Thyroid gland (tissue), 4 donors: ENCODE results near the gene DDA1. TPM values are rescaled to one million over a fixed set of nuclear protein-coding genes. Genes with fewer than 3 reads are reported as not detected.

ENCODE experiments used
- DNase-seq, 2 donors: peaks; one replicate each; pipeline ENCODE4 v3.0.0-alpha.2; 2019
- H3K27ac ChIP-seq, 3 donors: fragments of 200-600 bp; sonication (generic); 1 replicate in 2 of 3; 2 replicates in 1 of 3; pipeline ENCODE4 v1.5.1; 2016 to 2019; ENCODE audit warnings: mild to moderate bottlenecking in 1 of 3, moderate library complexity in 1 of 3
- H3K27me3 ChIP-seq: fragments of 200-600 bp; sonication (generic); one replicate; pipeline ENCODE4 v1.5.1; 2019
- H3K36me3 ChIP-seq, 2 donors: fragments of 200-600 bp; sonication (generic); one replicate each; pipeline ENCODE4 v1.5.1; 2016 to 2019
- H3K4me1 ChIP-seq, 2 donors: fragments of 200-600 bp; sonication (generic); one replicate each; pipeline ENCODE4 v1.5.1; 2017 to 2019
- H3K4me3 ChIP-seq, 3 donors: fragments of 200-600 bp; sonication (generic); replicated peaks in 1 of 3; 1 replicate in 2 of 3; 2 replicates in 1 of 3; pipeline ENCODE4 v1.5.1; 2016; ENCODE audit warnings: mild to moderate bottlenecking in 1 of 3
- H3K9me3 ChIP-seq: fragments of 200-600 bp; sonication (generic); one replicate; pipeline ENCODE4 v1.5.1; 2017
- POLR2A ChIP-seq, 2 donors: fragments of 450-650 bp; IDR thresholded peaks; one replicate each; pipeline ENCODE4 v1.6.1; 2017; ENCODE audit warnings: antibody characterized with exemption in 2 of 2, mild to moderate bottlenecking in 2 of 2, moderate library complexity in 1 of 2
- WGBS, 2 donors: methylation state at CpG; one replicate each; pipeline ENCODE4 v1.1.5; 2017; 5-methylcytosine and 5-hydroxymethylcytosine counted together
- intact Hi-C: fragments of 100-400 bp; cut with DNase I; formaldehyde crosslinking; loops from one replicate; pipeline ENCODE4 v1.15.1; 2023
- total RNA-seq, 4 donors: library from RNA; depleted of rRNA; stranded (reverse); fragments of >200 nt; gene quantifications; one replicate each; pipeline ENCODE4 v1.2.3, GENCODE V29; 2016
- TF ChIP-seq, protein P1 (sequence below), 6 experiments: fragments of 200-600 bp in 3 of 6; fragments of 450-650 bp in 3 of 6; sonication (generic) in 3 of 6; IDR thresholded peaks; one replicate each; pipeline ENCODE4 v1.5.1; 2016 to 2019; ENCODE audit warnings: antibody characterized with exemption in 6 of 6, mild to moderate bottlenecking in 2 of 6, inconsistent platforms in 1 of 6, moderate library complexity in 1 of 6

DDA1 gene
- total RNA-seq, 4 donors from 2014 or later, result 14.5 to 40.4 (median 20.1) TPM

GRCh38 chr19:17325881-17326594 lies 16.7 kb downstream of the DDA1 start:
- Histone ChIP-seq H3K4me1 (peaks cover 10 to 22% of the 10 kb centered on the region in 2 donors), H3K27me3 (no peaks in the 10 kb centered on the region), H3K36me3 (peaks cover 0 to 9% of the 10 kb centered on the region in 2 donors), H3K9me3 (no peaks in the 10 kb centered on the region), H3K27ac (no peak overlapping the region), H3K4me3 (no peak overlapping the region)
- intact Hi-C loops, result no loop called here
- DNase-seq, result peak; percentile 24 to 31
- TF ChIP-seq, protein P1, sequence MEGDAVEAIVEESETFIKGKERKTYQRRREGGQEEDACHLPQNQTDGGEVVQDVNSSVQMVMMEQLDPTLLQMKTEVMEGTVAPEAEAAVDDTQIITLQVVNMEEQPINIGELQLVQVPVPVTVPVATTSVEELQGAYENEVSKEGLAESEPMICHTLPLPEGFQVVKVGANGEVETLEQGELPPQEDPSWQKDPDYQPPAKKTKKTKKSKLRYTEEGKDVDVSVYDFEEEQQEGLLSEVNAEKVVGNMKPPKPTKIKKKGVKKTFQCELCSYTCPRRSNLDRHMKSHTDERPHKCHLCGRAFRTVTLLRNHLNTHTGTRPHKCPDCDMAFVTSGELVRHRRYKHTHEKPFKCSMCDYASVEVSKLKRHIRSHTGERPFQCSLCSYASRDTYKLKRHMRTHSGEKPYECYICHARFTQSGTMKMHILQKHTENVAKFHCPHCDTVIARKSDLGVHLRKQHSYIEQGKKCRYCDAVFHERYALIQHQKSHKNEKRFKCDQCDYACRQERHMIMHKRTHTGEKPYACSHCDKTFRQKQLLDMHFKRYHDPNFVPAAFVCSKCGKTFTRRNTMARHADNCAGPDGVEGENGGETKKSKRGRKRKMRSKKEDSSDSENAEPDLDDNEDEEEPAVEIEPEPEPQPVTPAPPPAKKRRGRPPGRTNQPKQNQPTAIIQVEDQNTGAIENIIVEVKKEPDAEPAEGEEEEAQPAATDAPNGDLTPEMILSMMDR (IDR thresholded peaks at IDR 0.05), result no peak
- WGBS, 2 donors, result 82 to 83% methylated on average over 17 of the region's 17 CpGs

DNA sequence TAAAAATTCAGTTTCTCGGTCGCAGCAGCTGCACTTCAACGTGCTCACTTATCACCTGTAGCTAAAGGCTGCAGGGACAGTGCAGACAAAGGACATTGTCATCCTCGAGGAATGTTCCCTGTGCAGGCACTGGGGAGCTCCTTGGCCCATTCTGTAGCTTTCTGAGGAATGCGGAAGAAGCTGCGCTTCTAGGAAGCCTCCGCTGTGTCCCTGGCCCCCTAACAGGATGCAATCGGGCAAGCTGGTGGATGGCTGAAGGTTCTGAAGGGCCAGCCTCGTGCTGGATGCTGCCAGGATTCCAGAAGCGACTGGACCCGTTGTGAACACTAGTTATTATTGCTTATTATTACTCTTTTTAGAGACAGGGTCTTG lies 17.2 kb downstream of the DDA1 start:
- no peaks in the 10 kb centered on the region for H3K27me3 ChIP-seq
- H3K36me3 ChIP-seq, result peaks cover 0 to 4% of the 10 kb centered on the region in 2 donors
- H3K4me1 ChIP-seq, result peaks cover 10 to 22% of the 10 kb centered on the region in 2 donors
- no peak overlapping the region for H3K27ac ChIP-seq
- DNase-seq, result no peak
- no peaks in the 10 kb centered on the region for H3K9me3 ChIP-seq
- intact Hi-C loops, result no loop called here
- WGBS, 2 donors, result 81 to 84% methylated on average over 9 to 11 of the region's 11 CpGs
- H3K4me3 ChIP-seq, result no peak overlapping the region
- TF ChIP-seq, protein P1 (IDR thresholded peaks at IDR 0.05), result no peak

DNA sequence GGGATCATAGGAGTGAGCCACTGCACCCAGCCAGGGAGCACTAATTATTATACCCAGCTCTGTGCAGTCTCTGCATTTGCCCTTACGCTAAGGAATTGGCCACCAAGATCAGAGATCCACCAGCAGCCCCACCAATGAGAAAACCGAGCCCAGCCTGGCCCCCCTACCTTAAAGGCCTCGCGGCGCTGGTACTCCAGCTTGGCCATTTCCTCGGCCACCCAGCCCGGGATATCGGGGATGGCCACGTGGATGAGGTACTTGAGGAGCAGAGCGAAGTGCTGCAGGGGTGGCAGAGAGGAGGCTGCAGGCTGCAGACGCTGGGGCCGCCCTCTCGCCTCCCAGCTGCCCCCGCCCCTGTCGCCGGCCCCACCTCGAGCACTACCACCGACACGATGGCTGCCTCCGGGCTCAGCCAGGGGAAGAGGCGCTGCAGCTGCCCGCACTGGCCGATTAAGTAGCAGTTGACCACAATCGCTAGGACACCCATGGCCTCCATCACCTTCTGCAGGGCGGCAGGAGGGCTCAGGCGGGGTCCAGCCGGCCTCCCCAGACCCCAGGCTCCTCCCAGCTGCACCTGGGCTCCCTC lies 17.8 kb downstream of the DDA1 start:
- no peak for DNase-seq
- Histone ChIP-seq H3K27me3 (no peaks in the 10 kb centered on the region), H3K4me1 (peaks cover 10 to 22% of the 10 kb centered on the region in 2 donors), H3K9me3 (no peaks in the 10 kb centered on the region), H3K27ac (no peak overlapping the region), H3K4me3 (no peak overlapping the region), H3K36me3 (no peaks in the 10 kb centered on the region)
- intact Hi-C loops, result no loop called here
- WGBS, 2 donors, result 51% methylated on average over 22 of the region's 27 CpGs; no CpG with 5 or more reads in 1 of the 2 donors
- no peak for TF ChIP-seq POLR2A (IDR thresholded peaks at IDR 0.05)
- TF ChIP-seq, protein P1 (IDR thresholded peaks at IDR 0.05), result no peak

GRCh38 chr19:17327654-17328516 lies 18.5 kb downstream of the DDA1 start:
- H3K36me3 ChIP-seq, result no peaks in the 10 kb centered on the region
- peak overlapping the region; percentile 54 to 72 (median 58) for H3K27ac ChIP-seq
- H3K27me3 ChIP-seq, result no peaks in the 10 kb centered on the region
- no peaks in the 10 kb centered on the region for H3K9me3 ChIP-seq
- H3K4me3 ChIP-seq, result peak overlapping the region in 1 of 3 donors; percentile 32
- WGBS, 2 donors, result 15 to 20% methylated on average over 12 to 51 of the region's 64 CpGs
- peak in 1 of 2 donors; percentile 55 for TF ChIP-seq POLR2A (IDR thresholded peaks at IDR 0.05)
- TF ChIP-seq, protein P1 (IDR thresholded peaks at IDR 0.05), result peak; percentile 21 to 72 (median 60)
- intact Hi-C loops, result no loop called here
- peak; percentile 96 for DNase-seq
- peaks cover 10 to 22% of the 10 kb centered on the region in 2 donors for H3K4me1 ChIP-seq
